MM.1S (cell line): ENCODE data around the gene LANCL1.

ENCODE experiments used
- CTCF ChIP-seq: fragments of 300-600 bp; sonication (generic); IDR thresholded peaks from 2 replicates; pipeline ENCODE4 v1.5.1; 2016; ENCODE audit warnings: antibody characterized with exemption, low read length, mixed read lengths
- EZH2 ChIP-seq: fragments of 300-600 bp; sonication (generic); optimal IDR thresholded peaks from 2 replicates; pipeline ENCODE3; 2017; ENCODE audit warnings: low read depth, mild to moderate bottlenecking, antibody characterized with exemption, low read length, mixed read lengths

GRCh38 chr2:210456571-210456970 is 20.0 kb downstream of the LANCL1 start:
- TF ChIP-seq CTCF (no peak), EZH2 (no peak)
